Measurements from ENCODE around the gene PROM2. TPM values are rescaled to one million over a fixed set of nuclear protein-coding genes. Genes with fewer than 3 reads are reported as not detected.

Gene PROM2
- total RNA-seq, 4 donors from 2014 or later: 96.8 to 166 (median 131) TPM

DNA sequence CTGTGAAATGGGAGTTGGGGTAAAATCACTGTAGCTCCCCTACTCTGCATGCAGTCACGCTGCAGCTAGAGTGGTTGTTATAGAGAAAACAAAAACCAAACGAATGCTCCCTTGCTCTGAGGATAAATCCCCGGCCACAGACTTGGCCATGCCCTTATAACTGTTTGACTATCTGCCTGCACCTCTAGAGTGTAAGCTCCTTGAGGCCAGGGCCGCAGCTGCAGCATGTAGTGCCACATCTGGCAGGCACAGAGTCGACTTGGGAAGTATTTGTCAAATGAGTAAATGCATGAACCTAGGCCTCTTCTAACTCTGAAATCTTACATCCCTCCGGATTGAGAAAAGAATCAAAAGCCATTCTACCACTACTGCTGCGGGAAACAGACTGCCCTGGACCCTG lies 58.8 kb downstream of the PROM2 start:
- no peak overlapping the region for H3K4me3 ChIP-seq
- no peaks in the 10 kb centered on the region for H3K36me3 ChIP-seq
- DNase-seq (ENCODE audit: low spot score in 2 of 2): no peak
- no peaks in the 10 kb centered on the region for H3K27me3 ChIP-seq
- no peaks in the 10 kb centered on the region for H3K9me3 ChIP-seq
- peaks cover 15% of the 10 kb centered on the region for H3K4me1 ChIP-seq
- WGBS: 89% methylated on average over 7 of the region's 7 CpGs
- TF ChIP-seq POLR2AphosphoS5 (IDR thresholded peaks at IDR 0.05) (no peak), POLR2A (IDR thresholded peaks at IDR 0.05) (no peak), EP300 (IDR thresholded peaks at IDR 0.05) (no peak)
- TF ChIP-seq, protein P1, sequence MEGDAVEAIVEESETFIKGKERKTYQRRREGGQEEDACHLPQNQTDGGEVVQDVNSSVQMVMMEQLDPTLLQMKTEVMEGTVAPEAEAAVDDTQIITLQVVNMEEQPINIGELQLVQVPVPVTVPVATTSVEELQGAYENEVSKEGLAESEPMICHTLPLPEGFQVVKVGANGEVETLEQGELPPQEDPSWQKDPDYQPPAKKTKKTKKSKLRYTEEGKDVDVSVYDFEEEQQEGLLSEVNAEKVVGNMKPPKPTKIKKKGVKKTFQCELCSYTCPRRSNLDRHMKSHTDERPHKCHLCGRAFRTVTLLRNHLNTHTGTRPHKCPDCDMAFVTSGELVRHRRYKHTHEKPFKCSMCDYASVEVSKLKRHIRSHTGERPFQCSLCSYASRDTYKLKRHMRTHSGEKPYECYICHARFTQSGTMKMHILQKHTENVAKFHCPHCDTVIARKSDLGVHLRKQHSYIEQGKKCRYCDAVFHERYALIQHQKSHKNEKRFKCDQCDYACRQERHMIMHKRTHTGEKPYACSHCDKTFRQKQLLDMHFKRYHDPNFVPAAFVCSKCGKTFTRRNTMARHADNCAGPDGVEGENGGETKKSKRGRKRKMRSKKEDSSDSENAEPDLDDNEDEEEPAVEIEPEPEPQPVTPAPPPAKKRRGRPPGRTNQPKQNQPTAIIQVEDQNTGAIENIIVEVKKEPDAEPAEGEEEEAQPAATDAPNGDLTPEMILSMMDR (IDR thresholded peaks at IDR 0.05): no peak
- H3K27ac ChIP-seq: no peak overlapping the region

DNA sequence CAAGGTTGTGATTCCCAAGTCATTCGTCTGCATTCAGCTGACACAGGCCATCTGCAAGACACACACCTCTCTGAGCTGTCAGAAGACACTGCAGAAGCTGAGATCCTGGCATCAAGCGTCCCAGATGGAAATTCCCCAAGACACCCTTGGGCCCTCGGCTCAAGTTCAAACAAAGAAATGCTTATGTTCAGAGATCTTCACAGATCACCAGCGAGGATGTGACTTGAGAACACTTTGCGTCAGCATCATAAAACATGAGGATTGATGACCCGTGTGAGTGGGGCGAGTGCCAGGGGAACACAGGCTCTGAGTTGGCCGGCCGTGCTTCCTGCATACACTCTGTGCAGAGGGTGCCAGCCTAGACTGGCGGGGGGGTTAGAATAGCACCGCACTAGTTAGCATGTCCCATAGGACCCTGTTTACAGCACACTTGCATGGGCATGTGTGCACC lies 59.7 kb downstream of the PROM2 start:
- H3K9me3 ChIP-seq: no peaks in the 10 kb centered on the region
- peak; percentile 86 to 90 for DNase-seq (ENCODE audit: low spot score in 2 of 2)
- H3K36me3 ChIP-seq: no peaks in the 10 kb centered on the region
- peaks cover 15% of the 10 kb centered on the region for H3K4me1 ChIP-seq
- no peaks in the 10 kb centered on the region for H3K27me3 ChIP-seq
- TF ChIP-seq POLR2AphosphoS5 (IDR thresholded peaks at IDR 0.05): peak in 1 of 3 donors; percentile 10
- TF ChIP-seq, protein P1 (IDR thresholded peaks at IDR 0.05): no peak
- no peak for TF ChIP-seq EP300 (IDR thresholded peaks at IDR 0.05)
- no peak overlapping the region for H3K4me3 ChIP-seq
- WGBS: 42% methylated on average over 10 of the region's 11 CpGs
- peak overlapping the region; percentile 26 for H3K27ac ChIP-seq

DNA sequence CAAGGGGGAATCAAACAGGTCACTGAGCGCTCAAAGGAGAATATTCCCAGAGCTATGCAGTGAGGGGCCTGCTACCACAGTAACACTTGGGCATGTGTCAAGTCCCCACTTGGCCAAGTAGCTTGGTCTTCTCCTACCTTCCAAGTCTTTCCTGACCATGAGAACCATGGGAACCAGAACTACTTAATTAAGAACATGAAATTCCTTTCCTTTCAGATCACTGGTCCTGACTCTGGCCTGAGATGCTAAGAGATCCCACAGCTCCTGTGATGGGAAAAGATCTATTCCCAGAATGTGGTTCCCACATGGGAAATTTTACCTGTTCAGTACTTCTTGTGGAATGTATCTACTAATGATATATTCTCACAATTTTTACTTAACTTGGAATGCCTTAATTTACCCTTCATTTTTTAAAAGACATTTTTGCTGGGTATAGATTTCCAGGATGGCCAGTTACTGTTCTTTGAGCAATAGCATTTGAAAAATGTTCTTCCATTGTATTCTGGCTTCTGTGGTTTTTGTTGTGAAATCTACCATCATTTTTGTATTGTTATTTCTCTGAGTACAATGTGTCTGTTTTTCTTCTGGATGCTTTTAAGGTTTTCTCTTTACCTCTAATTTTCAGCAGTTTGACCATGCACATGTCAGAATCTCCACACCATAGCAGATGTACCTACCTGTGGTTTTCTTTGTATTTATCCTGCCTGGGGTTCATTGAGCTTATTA lies 60.8 kb downstream of the PROM2 start:
- no peak overlapping the region for H3K27ac ChIP-seq
- H3K9me3 ChIP-seq: no peaks in the 10 kb centered on the region
- H3K4me1 ChIP-seq: peaks cover 15% of the 10 kb centered on the region
- no peak for DNase-seq (ENCODE audit: low spot score in 2 of 2)
- no peak overlapping the region for H3K4me3 ChIP-seq
- H3K27me3 ChIP-seq: no peaks in the 10 kb centered on the region
- no peak for TF ChIP-seq POLR2AphosphoS5 (IDR thresholded peaks at IDR 0.05)
- TF ChIP-seq POLR2A (IDR thresholded peaks at IDR 0.05): no peak
- TF ChIP-seq, protein P1 (IDR thresholded peaks at IDR 0.05): no peak
- TF ChIP-seq EP300 (IDR thresholded peaks at IDR 0.05): no peak
- H3K36me3 ChIP-seq: no peaks in the 10 kb centered on the region
- 100% methylated on average over 1 of the region's 1 CpG for WGBS

DNA sequence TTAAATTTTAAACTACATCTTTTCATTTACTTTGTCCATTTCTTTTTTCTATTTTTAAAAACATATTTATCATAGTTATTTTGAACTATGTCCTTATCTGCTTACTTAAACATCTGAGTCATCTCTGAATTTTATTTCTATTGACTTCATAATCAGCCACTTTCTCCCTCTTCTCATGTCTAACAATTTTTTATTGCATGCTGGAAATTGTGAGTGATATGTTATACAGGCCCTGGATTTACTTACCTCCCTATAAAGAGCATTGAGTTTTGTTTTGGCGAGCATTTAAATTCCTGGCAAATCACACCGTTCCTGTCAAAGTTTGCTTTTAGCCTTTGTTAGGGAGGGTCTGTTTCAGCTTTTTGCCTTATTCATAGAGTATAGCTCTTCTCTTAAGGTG lies 62.2 kb downstream of the PROM2 start:
- Histone ChIP-seq H3K27ac (no peak overlapping the region), H3K9me3 (no peaks in the 10 kb centered on the region), H3K36me3 (no peaks in the 10 kb centered on the region), H3K27me3 (no peaks in the 10 kb centered on the region), H3K4me1 (peaks cover 15% of the 10 kb centered on the region), H3K4me3 (no peak overlapping the region)
- DNase-seq (ENCODE audit: low spot score in 2 of 2): no peak
- TF ChIP-seq POLR2A (IDR thresholded peaks at IDR 0.05) (no peak), POLR2AphosphoS5 (IDR thresholded peaks at IDR 0.05) (no peak), EP300 (IDR thresholded peaks at IDR 0.05) (no peak)
- TF ChIP-seq, protein P1 (IDR thresholded peaks at IDR 0.05): no peak
- 78% methylated on average over 2 of the region's 2 CpGs for WGBS

DNA sequence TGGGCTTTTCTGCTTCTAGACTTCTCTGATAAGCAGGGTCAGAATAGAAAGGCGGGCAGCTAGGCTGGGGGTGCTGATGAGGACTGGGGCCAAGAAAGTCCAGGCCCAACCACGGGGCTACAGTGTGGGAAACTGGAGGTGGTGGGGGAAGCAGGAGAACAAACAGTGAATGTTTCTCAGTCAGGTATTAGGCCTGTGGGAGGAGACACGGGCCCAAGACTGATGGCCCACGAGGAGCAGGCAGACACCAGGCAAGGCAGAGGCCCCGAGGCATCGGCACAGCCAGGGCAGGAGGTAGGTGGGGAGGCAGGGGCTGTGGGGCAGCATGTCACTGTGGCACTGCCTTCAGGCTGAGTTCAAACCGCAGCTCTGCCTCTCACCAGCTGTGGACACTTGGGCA lies 63.6 kb downstream of the PROM2 start:
- H3K4me3 ChIP-seq: no peak overlapping the region
- DNase-seq (ENCODE audit: low spot score in 2 of 2): peak in 1 of 2 donors; percentile 13
- H3K9me3 ChIP-seq: no peaks in the 10 kb centered on the region
- H3K4me1 ChIP-seq: peaks cover 15% of the 10 kb centered on the region
- H3K27me3 ChIP-seq: no peaks in the 10 kb centered on the region
- no peak overlapping the region for H3K27ac ChIP-seq
- WGBS: 78% methylated on average over 7 of the region's 7 CpGs
- H3K36me3 ChIP-seq: no peaks in the 10 kb centered on the region
- TF ChIP-seq EP300 (IDR thresholded peaks at IDR 0.05) (no peak), POLR2AphosphoS5 (IDR thresholded peaks at IDR 0.05) (no peak), POLR2A (IDR thresholded peaks at IDR 0.05) (no peak)
- TF ChIP-seq, protein P1 (IDR thresholded peaks at IDR 0.05): no peak

Other genes starting within 250 kb of the PROM2 start
- gene MAL, start 248.7 kb upstream of the PROM2 start, total RNA-seq: 10 to 100 TPM in 3 of 4 donors, 1 to 10 TPM in 1; 6.5 to 29.4 (median 11.8) TPM
- 10 to 100 TPM; 31.9 to 57.1 (median 36.8) TPM for gene MRPS5, start 152.6 kb upstream of the PROM2 start, total RNA-seq
- gene ZNF514, start 114.6 kb upstream of the PROM2 start, total RNA-seq: 10 to 100 TPM in 3 of 4 donors, 1 to 10 TPM in 1; 9.1 to 33.3 (median 23.1) TPM
- 1 to 10 TPM; 1.4 to 4.8 (median 2.6) TPM for gene ZNF2, start 108.6 kb upstream of the PROM2 start, total RNA-seq
- 1 to 10 TPM; 1.6 to 3.2 (median 2.6) TPM for gene ZNF892, start 66.9 kb upstream of the PROM2 start, total RNA-seq
- 10 to 100 TPM in 3 of 4 donors, 1 to 10 TPM in 1; 7.1 to 21.6 (median 13.6) TPM for gene KCNIP3, start 22.9 kb downstream of the PROM2 start, total RNA-seq
- gene FAHD2A, start 128.3 kb downstream of the PROM2 start, total RNA-seq: 10 to 100 TPM; 16.4 to 52.5 (median 26.9) TPM
- not detected for gene TRIM43B, start 210.3 kb downstream of the PROM2 start, total RNA-seq